ENCODE measurements around the gene NR3C2. TPM values are rescaled to one million over a fixed set of nuclear protein-coding genes. Genes with fewer than 3 reads are reported as not detected.

Gene NR3C2
- total and polyA plus RNA-seq, 2 of the 4 experiments (the other 2 are of a cell fraction): 1.1 to 2.3 TPM

DNA sequence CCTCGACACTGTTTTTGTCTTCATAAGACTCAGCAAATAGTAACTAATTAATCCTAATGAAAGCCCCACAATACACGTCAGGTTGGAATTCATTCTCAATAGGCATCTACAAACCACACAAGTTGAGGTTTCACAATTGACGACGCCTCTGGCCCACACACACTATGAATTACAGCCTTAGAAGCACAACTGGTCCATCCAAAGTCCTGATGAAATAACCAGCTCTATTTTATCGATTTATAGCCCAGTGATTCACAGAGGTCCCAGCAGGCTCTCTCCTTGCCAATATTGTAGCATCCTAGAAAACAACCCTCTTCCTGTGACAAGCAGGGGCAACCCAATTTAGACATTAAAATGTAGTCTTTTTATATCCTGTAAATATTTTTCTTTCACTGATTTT is 112.1 kb downstream of the NR3C2 start:
- 70% methylated on average over 3 of the region's 5 CpGs; no CpG with 5 or more reads in 1 of the 2 experiments for WGBS, 2 experiments (ENCODE audit: extremely low coverage in 2 of 2, insufficient read length in 1 of 2)
- no peak overlapping the region for H3K4ac ChIP-seq (ENCODE audit: low read depth, low read length)
- H3K9ac ChIP-seq (ENCODE audit: low read depth, low read length): no peak overlapping the region
- H4K20me1 ChIP-seq (ENCODE audit: insufficient read depth, low read length): no peaks in the 10 kb centered on the region
- H3K23ac ChIP-seq (ENCODE audit: low read depth, low read length): no peak overlapping the region
- no peaks in the 10 kb centered on the region for H3K36me3 ChIP-seq (ENCODE audit: control insufficient read depth, insufficient read depth, low read length)
- H3K27me3 ChIP-seq (ENCODE audit: control insufficient read depth, insufficient read depth, low read length): no peaks in the 10 kb centered on the region
- no peak overlapping the region for H3K27ac ChIP-seq (ENCODE audit: insufficient read depth, low read length)
- H2BK120ac ChIP-seq (ENCODE audit: low read depth, low read length): no peak overlapping the region
- no TSS peak for BruUV-seq (replicated peaks)
- no peak for TF ChIP-seq CHD1 (IDR thresholded peaks at IDR 0.05; ENCODE audit: low read depth, low read length)
- TF ChIP-seq, protein P1, sequence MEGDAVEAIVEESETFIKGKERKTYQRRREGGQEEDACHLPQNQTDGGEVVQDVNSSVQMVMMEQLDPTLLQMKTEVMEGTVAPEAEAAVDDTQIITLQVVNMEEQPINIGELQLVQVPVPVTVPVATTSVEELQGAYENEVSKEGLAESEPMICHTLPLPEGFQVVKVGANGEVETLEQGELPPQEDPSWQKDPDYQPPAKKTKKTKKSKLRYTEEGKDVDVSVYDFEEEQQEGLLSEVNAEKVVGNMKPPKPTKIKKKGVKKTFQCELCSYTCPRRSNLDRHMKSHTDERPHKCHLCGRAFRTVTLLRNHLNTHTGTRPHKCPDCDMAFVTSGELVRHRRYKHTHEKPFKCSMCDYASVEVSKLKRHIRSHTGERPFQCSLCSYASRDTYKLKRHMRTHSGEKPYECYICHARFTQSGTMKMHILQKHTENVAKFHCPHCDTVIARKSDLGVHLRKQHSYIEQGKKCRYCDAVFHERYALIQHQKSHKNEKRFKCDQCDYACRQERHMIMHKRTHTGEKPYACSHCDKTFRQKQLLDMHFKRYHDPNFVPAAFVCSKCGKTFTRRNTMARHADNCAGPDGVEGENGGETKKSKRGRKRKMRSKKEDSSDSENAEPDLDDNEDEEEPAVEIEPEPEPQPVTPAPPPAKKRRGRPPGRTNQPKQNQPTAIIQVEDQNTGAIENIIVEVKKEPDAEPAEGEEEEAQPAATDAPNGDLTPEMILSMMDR (conservative IDR thresholded peaks at IDR 0.05; ENCODE audit: low read depth, low read length): no peak
- TF ChIP-seq, protein P2, sequence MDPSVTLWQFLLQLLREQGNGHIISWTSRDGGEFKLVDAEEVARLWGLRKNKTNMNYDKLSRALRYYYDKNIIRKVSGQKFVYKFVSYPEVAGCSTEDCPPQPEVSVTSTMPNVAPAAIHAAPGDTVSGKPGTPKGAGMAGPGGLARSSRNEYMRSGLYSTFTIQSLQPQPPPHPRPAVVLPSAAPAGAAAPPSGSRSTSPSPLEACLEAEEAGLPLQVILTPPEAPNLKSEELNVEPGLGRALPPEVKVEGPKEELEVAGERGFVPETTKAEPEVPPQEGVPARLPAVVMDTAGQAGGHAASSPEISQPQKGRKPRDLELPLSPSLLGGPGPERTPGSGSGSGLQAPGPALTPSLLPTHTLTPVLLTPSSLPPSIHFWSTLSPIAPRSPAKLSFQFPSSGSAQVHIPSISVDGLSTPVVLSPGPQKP (IDR thresholded peaks at IDR 0.05; ENCODE audit: borderline replicate concordance, low read depth, low read length): no peak
- no peak for TF ChIP-seq MXI1 (IDR thresholded peaks at IDR 0.05; ENCODE audit: borderline replicate concordance, low read depth, low read length)
- no peak for TF ChIP-seq RAD21 (IDR thresholded peaks at IDR 0.05; ENCODE audit: low read length)
- no peak for TF ChIP-seq RCOR1 (IDR thresholded peaks at IDR 0.05; ENCODE audit: insufficient replicate concordance, low read length)
- TF ChIP-seq, protein P3, sequence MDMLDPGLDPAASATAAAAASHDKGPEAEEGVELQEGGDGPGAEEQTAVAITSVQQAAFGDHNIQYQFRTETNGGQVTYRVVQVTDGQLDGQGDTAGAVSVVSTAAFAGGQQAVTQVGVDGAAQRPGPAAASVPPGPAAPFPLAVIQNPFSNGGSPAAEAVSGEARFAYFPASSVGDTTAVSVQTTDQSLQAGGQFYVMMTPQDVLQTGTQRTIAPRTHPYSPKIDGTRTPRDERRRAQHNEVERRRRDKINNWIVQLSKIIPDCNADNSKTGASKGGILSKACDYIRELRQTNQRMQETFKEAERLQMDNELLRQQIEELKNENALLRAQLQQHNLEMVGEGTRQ (IDR thresholded peaks at IDR 0.05; ENCODE audit: low read depth, low read length): no peak
- no peak for TF ChIP-seq POLR2A (IDR thresholded peaks at IDR 0.05; ENCODE audit: low read depth, low read length)
- no peak for TF ChIP-seq RFX5 (IDR thresholded peaks at IDR 0.05; ENCODE audit: low read depth, low read length)
- no peak for TF ChIP-seq FOS (IDR thresholded peaks at IDR 0.05; ENCODE audit: low read depth, low read length)
- TF ChIP-seq MAZ (IDR thresholded peaks at IDR 0.05; ENCODE audit: borderline replicate concordance, low read depth, low read length): no peak
- no peak for TF ChIP-seq MAFK (IDR thresholded peaks at IDR 0.05; ENCODE audit: low read depth, low read length)
- TF ChIP-seq NFE2L2 (IDR thresholded peaks at IDR 0.05; ENCODE audit: low read depth, low read length): no peak
- TF ChIP-seq CEBPB (IDR thresholded peaks at IDR 0.05; ENCODE audit: low read depth, low read length): no peak
- no peak for TF ChIP-seq SMC3 (IDR thresholded peaks at IDR 0.05; ENCODE audit: low read depth, low read length)
- TF ChIP-seq BHLHE40 (IDR thresholded peaks at IDR 0.05; ENCODE audit: low read depth, low read length): no peak
- no peak overlapping the region for H2BK5ac ChIP-seq (ENCODE audit: low read depth, low read length, poor library complexity, severe bottlenecking)
- no peak for DNase-seq
- in situ Hi-C loops (cut with MboI; ENCODE audit: low sequenced_read_pairs) (no loop called here), intact Hi-C loops (cut with micrococcal nuclease) (no loop called here), dilution Hi-C loops (cut with HindIII; ENCODE audit: low sequenced_read_pairs, unreplicated experiment) (no loop called here)
- H3K4me1 ChIP-seq (ENCODE audit: control insufficient read depth, insufficient read depth, low read length): no peaks in the 10 kb centered on the region
- H3K18ac ChIP-seq (ENCODE audit: low read depth, low read length): no peak overlapping the region
- H2BK15ac ChIP-seq (ENCODE audit: low read depth, low read length): no peak overlapping the region
- H2BK20ac ChIP-seq (ENCODE audit: low read depth, low read length): no peak overlapping the region
- H3K56ac ChIP-seq (ENCODE audit: extremely low read depth, insufficient read depth, low read length): no peak overlapping the region
- H3K9me1 ChIP-seq (ENCODE audit: insufficient read depth, low read length): no peaks in the 10 kb centered on the region
- H3K9me3 ChIP-seq (ENCODE audit: control insufficient read depth, insufficient read depth, low read length): no peaks in the 10 kb centered on the region
- H3K14ac ChIP-seq (replicated peaks; ENCODE audit: low read depth, low read length): no peak overlapping the region
- no peaks in the 10 kb centered on the region for H3K79me1 ChIP-seq (ENCODE audit: low read depth in 1 of 2, low read length in 2 of 2)
- H2AK5ac ChIP-seq (ENCODE audit: low read depth, low read length): no peak overlapping the region
- ATAC-seq (ENCODE audit: low read depth): no peak
- ChIA-PET CTCF (no interaction called here), POLR2A (ENCODE audit: unreplicated experiment) (no interaction called here)
- H4K8ac ChIP-seq (ENCODE audit: low read depth in 2 of 2, low read length in 2 of 2): no peak overlapping the region
- H4K5ac ChIP-seq (ENCODE audit: low read depth, low read length): no peak overlapping the region
- no peak overlapping the region for H4K91ac ChIP-seq (ENCODE audit: insufficient read depth, low read depth, low read length)
- H3K4me2 ChIP-seq (ENCODE audit: low read depth, low read length): no peak overlapping the region
- H2AK9ac ChIP-seq (replicated peaks; ENCODE audit: low read depth, low read length, poor library complexity): no peak overlapping the region
- no peak overlapping the region for H2AFZ ChIP-seq (replicated peaks; ENCODE audit: low read length, poor library complexity)
- H3K4me3 ChIP-seq (ENCODE audit: insufficient read depth, low read depth, low read length): no peak overlapping the region

Measured in IMR-90 (cell line).